Vagina (tissue), 2 donors: ENCODE measurements around the gene GNG2.

Source experiments
- POLR2A ChIP-seq, 2 donors: fragments of 450-650 bp; IDR thresholded peaks; one replicate each; pipeline ENCODE4 v1.6.1; 2017; ENCODE audit warnings: antibody characterized with exemption in 2 of 2, mild to moderate bottlenecking in 2 of 2, moderate library complexity in 2 of 2
- POLR2AphosphoS5 ChIP-seq, 2 donors: sonication (generic); formaldehyde crosslinking; IDR thresholded peaks; one replicate each; pipeline ENCODE4 v1.9.0; 2017; ENCODE audit warnings: antibody characterized with exemption in 2 of 2, mild to moderate bottlenecking in 2 of 2, low read depth in 1 of 2; ENCODE audit not compliant: insufficient read depth in 1 of 2
- TF ChIP-seq, protein P1 (sequence below), 3 experiments: fragments of 450-650 bp in 2 of 3; fragments of 200-600 bp in 1 of 3; sonication (generic) in 1 of 3; IDR thresholded peaks; one replicate each; pipeline ENCODE4 v1.5.1; 2017 to 2019; ENCODE audit warnings: antibody characterized with exemption in 3 of 3, mild to moderate bottlenecking in 2 of 3, moderate library complexity in 2 of 3

DNA sequence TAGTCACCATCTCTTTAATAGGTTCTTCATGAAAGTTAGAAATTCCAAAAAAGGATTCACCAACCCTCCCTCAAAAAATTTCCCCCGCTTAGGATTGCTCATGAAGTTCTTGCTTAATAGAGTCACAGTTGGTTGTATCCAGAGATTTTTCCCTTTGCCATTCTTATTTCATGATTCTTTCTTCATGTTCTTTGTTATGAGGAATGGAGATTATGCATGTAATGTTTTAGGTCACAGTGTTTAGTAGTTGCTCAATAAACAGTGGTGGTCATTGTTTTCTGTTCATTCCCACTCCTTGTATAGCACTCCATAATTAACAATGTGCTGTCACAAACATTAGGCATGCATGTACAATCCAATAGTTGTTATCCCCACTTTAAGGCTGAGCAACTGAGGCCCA lies 77.7 kb downstream of the GNG2 start:
- TF ChIP-seq, protein P1, sequence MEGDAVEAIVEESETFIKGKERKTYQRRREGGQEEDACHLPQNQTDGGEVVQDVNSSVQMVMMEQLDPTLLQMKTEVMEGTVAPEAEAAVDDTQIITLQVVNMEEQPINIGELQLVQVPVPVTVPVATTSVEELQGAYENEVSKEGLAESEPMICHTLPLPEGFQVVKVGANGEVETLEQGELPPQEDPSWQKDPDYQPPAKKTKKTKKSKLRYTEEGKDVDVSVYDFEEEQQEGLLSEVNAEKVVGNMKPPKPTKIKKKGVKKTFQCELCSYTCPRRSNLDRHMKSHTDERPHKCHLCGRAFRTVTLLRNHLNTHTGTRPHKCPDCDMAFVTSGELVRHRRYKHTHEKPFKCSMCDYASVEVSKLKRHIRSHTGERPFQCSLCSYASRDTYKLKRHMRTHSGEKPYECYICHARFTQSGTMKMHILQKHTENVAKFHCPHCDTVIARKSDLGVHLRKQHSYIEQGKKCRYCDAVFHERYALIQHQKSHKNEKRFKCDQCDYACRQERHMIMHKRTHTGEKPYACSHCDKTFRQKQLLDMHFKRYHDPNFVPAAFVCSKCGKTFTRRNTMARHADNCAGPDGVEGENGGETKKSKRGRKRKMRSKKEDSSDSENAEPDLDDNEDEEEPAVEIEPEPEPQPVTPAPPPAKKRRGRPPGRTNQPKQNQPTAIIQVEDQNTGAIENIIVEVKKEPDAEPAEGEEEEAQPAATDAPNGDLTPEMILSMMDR (IDR thresholded peaks at IDR 0.05), result no peak
- TF ChIP-seq POLR2AphosphoS5 (IDR thresholded peaks at IDR 0.05; ENCODE audit: insufficient read depth in 1 of 2, low read depth in 1 of 2) (no peak), POLR2A (IDR thresholded peaks at IDR 0.05) (no peak)
